ENCODE results near the gene CPLX3.
"Not testable (repeated sequence)": the region's sequence is repeated elsewhere in the genome, so short reads cannot be mapped to it uniquely, and the experiment has no call there.

The CPLX3 gene

GRCh38 chr15:74783808-74784175 is 42.6 kb upstream of the CPLX3 start:
- H3K4me2 ChIP-seq (ENCODE audit: low read length): peak overlapping the region; percentile 97
- no peaks in the 10 kb centered on the region for H3K9me3 ChIP-seq (ENCODE audit: low read length)
- peaks cover 22% of the 10 kb centered on the region for H3K79me2 ChIP-seq (ENCODE audit: insufficient read depth, low read length)
- H4K20me1 ChIP-seq (ENCODE audit: insufficient read depth, low read length): no peaks in the 10 kb centered on the region
- no peak overlapping the region for H2AFZ ChIP-seq (ENCODE audit: low read length)
- H3K4me1 ChIP-seq (ENCODE audit: insufficient read depth, low read length, severe bottlenecking): peaks cover 87% of the 10 kb centered on the region
- peak overlapping the region; percentile 99 for H3K9ac ChIP-seq (ENCODE audit: low read length)
- peak overlapping the region; percentile 99 for H3K27ac ChIP-seq (ENCODE audit: low read depth, low read length, poor library complexity, severe bottlenecking)
- no peaks in the 10 kb centered on the region for H3K9me2 ChIP-seq (ENCODE audit: low read depth, low read length)
- H3K36me3 ChIP-seq (ENCODE audit: insufficient read depth, low read length): peaks cover 41% of the 10 kb centered on the region; the same call in 1 of the 2 replicates
- no peaks in the 10 kb centered on the region for H3K27me3 ChIP-seq (ENCODE audit: insufficient read depth, low read length)
- peaks cover 34% of the 10 kb centered on the region for H3F3A ChIP-seq (ENCODE audit: insufficient read depth, low read length)
- H3K4me3 ChIP-seq (ENCODE audit: low read depth, low read length, poor library complexity, severe bottlenecking): peak overlapping the region; percentile 97
- TF ChIP-seq CTCF (IDR thresholded peaks at IDR 0.05; ENCODE audit: low read length): no peak
- TF ChIP-seq EZH2 (IDR thresholded peaks at IDR 0.05; ENCODE audit: borderline replicate concordance, low read length): no peak

GRCh38 chr15:74784426-74785193 is 41.8 kb upstream of the CPLX3 start:
- H3K9me3 ChIP-seq (ENCODE audit: low read length): no peaks in the 10 kb centered on the region
- TF ChIP-seq EZH2 (IDR thresholded peaks at IDR 0.05; ENCODE audit: borderline replicate concordance, low read length) (no peak), CTCF (IDR thresholded peaks at IDR 0.05; ENCODE audit: low read length) (peak; percentile 48)
- peak overlapping the region; percentile 97 for H3K4me3 ChIP-seq (ENCODE audit: low read depth, low read length, poor library complexity, severe bottlenecking)
- no peaks in the 10 kb centered on the region for H3K9me2 ChIP-seq (ENCODE audit: low read depth, low read length)
- H3F3A ChIP-seq (ENCODE audit: insufficient read depth, low read length): peaks cover 28% of the 10 kb centered on the region
- H3K4me2 ChIP-seq (ENCODE audit: low read length): peak overlapping the region; percentile 97
- no peaks in the 10 kb centered on the region for H3K27me3 ChIP-seq (ENCODE audit: insufficient read depth, low read length)
- no peaks in the 10 kb centered on the region for H4K20me1 ChIP-seq (ENCODE audit: insufficient read depth, low read length)
- H3K36me3 ChIP-seq (ENCODE audit: insufficient read depth, low read length): peaks cover 46% of the 10 kb centered on the region; the same call in 1 of the 2 replicates
- peaks cover 88% of the 10 kb centered on the region for H3K4me1 ChIP-seq (ENCODE audit: insufficient read depth, low read length, severe bottlenecking)
- H3K79me2 ChIP-seq (ENCODE audit: insufficient read depth, low read length): peaks cover 23% of the 10 kb centered on the region
- no peak overlapping the region for H2AFZ ChIP-seq (ENCODE audit: low read length)
- peak overlapping the region; percentile 99 for H3K27ac ChIP-seq (ENCODE audit: low read depth, low read length, poor library complexity, severe bottlenecking)
- peak overlapping the region; percentile 99 for H3K9ac ChIP-seq (ENCODE audit: low read length)

- peaks cover 88% of the 10 kb centered on the region for H3K4me1 ChIP-seq (ENCODE audit: insufficient read depth, low read length, severe bottlenecking)
- TF ChIP-seq CTCF (IDR thresholded peaks at IDR 0.05; ENCODE audit: low read length): peak; percentile 6; the same call in 1 of the 2 replicates
- no peak for TF ChIP-seq EZH2 (IDR thresholded peaks at IDR 0.05; ENCODE audit: borderline replicate concordance, low read length)
- H3K4me3 ChIP-seq (ENCODE audit: low read depth, low read length, poor library complexity, severe bottlenecking): peak overlapping the region; percentile 97
- H3K79me2 ChIP-seq (ENCODE audit: insufficient read depth, low read length): peaks cover 31% of the 10 kb centered on the region
- no peaks in the 10 kb centered on the region for H3K9me2 ChIP-seq (ENCODE audit: low read depth, low read length)
- no peak overlapping the region for H2AFZ ChIP-seq (ENCODE audit: low read length)
- peak overlapping the region; percentile 97 for H3K4me2 ChIP-seq (ENCODE audit: low read length)
- H3K9ac ChIP-seq (ENCODE audit: low read length): peak overlapping the region; percentile 99
- H3K27me3 ChIP-seq (ENCODE audit: insufficient read depth, low read length): no peaks in the 10 kb centered on the region
- H3K9me3 ChIP-seq (ENCODE audit: low read length): no peaks in the 10 kb centered on the region
- H3K36me3 ChIP-seq (ENCODE audit: insufficient read depth, low read length): peaks cover 51% of the 10 kb centered on the region; the same call in 1 of the 2 replicates
- H3F3A ChIP-seq (ENCODE audit: insufficient read depth, low read length): peaks cover 24% of the 10 kb centered on the region
- H3K27ac ChIP-seq (ENCODE audit: low read depth, low read length, poor library complexity, severe bottlenecking): peak overlapping the region; percentile 99
- H4K20me1 ChIP-seq (ENCODE audit: insufficient read depth, low read length): no peaks in the 10 kb centered on the region
These were observed 41.0 kb upstream of the CPLX3 start for GRCh38 chr15:74785194-74786032.

- H3K4me3 ChIP-seq (ENCODE audit: low read depth, low read length, poor library complexity, severe bottlenecking): peak overlapping the region; percentile 97
- H3F3A ChIP-seq (ENCODE audit: insufficient read depth, low read length): peaks cover 24% of the 10 kb centered on the region
- peak overlapping the region; percentile 60 for H3K9ac ChIP-seq (ENCODE audit: low read length)
- not testable (repeated sequence) for H2AFZ ChIP-seq (ENCODE audit: low read length); H4K20me1 ChIP-seq (ENCODE audit: insufficient read depth, low read length); H3K9me2 ChIP-seq (ENCODE audit: low read depth, low read length); H3K27me3 ChIP-seq (ENCODE audit: insufficient read depth, low read length); H3K9me3 ChIP-seq (ENCODE audit: low read length)
- peaks cover 88% of the 10 kb centered on the region for H3K4me1 ChIP-seq (ENCODE audit: insufficient read depth, low read length, severe bottlenecking)
- H3K36me3 ChIP-seq (ENCODE audit: insufficient read depth, low read length): peaks cover 56% of the 10 kb centered on the region; the same call in 1 of the 2 replicates
- peak overlapping the region; percentile 97 for H3K4me2 ChIP-seq (ENCODE audit: low read length)
- H3K79me2 ChIP-seq (ENCODE audit: insufficient read depth, low read length): peaks cover 38% of the 10 kb centered on the region
- peak overlapping the region; percentile 99 for H3K27ac ChIP-seq (ENCODE audit: low read depth, low read length, poor library complexity, severe bottlenecking)
These were observed 40.3 kb upstream of the CPLX3 start for GRCh38 chr15:74786081-74786480.

All from OCI-LY1 (cell line).